Glutamatergic neuron (in vitro differentiated cells): Measurements from ENCODE around the gene LDLRAD3. TPM values are rescaled to one million over a fixed set of nuclear protein-coding genes. Genes with fewer than 3 reads are reported as not detected.
A peak's percentile ranks its signal among the peaks of the same experiment; 100 is the strongest.

Source experiments
- DNase-seq: peaks from one replicate; pipeline ENCODE4 v3.0.0; 2022
- H3K27ac Mint-ChIP-seq: one replicate; pipeline ENCODE4 v1.8.0; 2020; ENCODE audit warnings: mild to moderate bottlenecking, mixed read lengths, inconsistent platforms; ENCODE audit not compliant: unreplicated experiment
- H3K27me3 Mint-ChIP-seq: one replicate; pipeline ENCODE4 v1.8.0; 2020; ENCODE audit warnings: mild to moderate bottlenecking, moderate library complexity, mixed read lengths, inconsistent platforms; ENCODE audit not compliant: unreplicated experiment
- H3K36me3 Mint-ChIP-seq: one replicate; pipeline ENCODE4 v1.8.0; 2020; ENCODE audit warnings: mild to moderate bottlenecking, mixed read lengths, inconsistent platforms; ENCODE audit not compliant: unreplicated experiment
- H3K4me1 Mint-ChIP-seq: one replicate; pipeline ENCODE4 v1.8.0; 2020; ENCODE audit warnings: mild to moderate bottlenecking, low read depth, mixed read lengths, inconsistent platforms; ENCODE audit not compliant: unreplicated experiment
- H3K4me3 Mint-ChIP-seq: one replicate; pipeline ENCODE4 v1.8.0; 2020; ENCODE audit warnings: mild to moderate bottlenecking, mixed read lengths, inconsistent platforms; ENCODE audit not compliant: unreplicated experiment
- H3K9me3 Mint-ChIP-seq: one replicate; pipeline ENCODE4 v1.8.0; 2020; ENCODE audit warnings: mild to moderate bottlenecking, moderate library complexity, mixed read lengths, inconsistent platforms; ENCODE audit not compliant: unreplicated experiment
- CTCF ChIP-seq: fragments of 200-600 bp; sonication (generic); IDR thresholded peaks from one replicate; pipeline ENCODE4 v1.5.0; 2021; ENCODE audit not compliant: partially characterized antibody, unreplicated experiment
- total RNA-seq: library from RNA; stranded (reverse); fragmentation: NEBNext Ultra II Directional; extraction: Animal tissue kit (Norgen Biotek cat#: 25700); gene quantifications from one replicate; pipeline ENCODE4 v1.2.1, GENCODE V29; 2021; ENCODE audit not compliant: unreplicated experiment

The LDLRAD3 gene
- total RNA-seq, 1 donor from 2014 or later, result 59.9 TPM

DNA sequence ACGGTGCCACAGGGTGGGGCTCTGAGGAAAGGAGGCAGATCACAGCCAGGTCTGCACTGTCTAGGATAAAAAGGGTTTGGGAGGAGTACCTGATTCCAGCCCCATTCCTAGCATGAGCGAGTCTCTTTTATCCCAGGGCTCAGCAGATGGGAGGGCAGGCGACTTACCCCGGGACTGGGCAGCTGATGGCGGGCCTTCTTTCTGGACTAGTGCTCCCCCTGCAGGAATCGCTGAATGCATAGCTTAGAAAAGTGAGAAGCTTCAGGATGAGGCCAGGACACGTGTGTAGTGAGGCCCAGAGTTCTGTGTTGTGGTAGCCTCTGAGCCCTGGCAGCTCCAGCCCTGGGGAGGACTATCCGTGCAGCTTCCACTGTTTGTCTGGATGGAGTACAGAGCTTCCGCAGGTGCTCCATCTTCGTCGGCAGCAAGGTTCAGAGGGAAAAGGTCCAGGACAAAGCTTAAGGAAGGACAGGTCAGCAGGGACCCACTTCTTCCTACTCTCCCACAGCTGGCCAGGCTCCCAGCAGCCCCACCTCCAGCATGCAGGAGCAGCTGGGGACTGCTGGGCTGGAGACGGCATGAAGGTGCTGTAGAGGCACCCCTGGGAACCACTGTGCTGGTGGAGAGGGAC, 315.0 kb downstream of the LDLRAD3 start:
- peaks cover 7% of the 10 kb centered on the region for H3K27me3 Mint-ChIP-seq
- no peak overlapping the region for H3K4me3 Mint-ChIP-seq
- H3K4me1 Mint-ChIP-seq, result peaks cover 28% of the 10 kb centered on the region
- no peaks in the 10 kb centered on the region for H3K36me3 Mint-ChIP-seq
- peak overlapping the region; percentile 87 for H3K27ac Mint-ChIP-seq
- TF ChIP-seq CTCF, result peak; percentile 67
- DNase-seq, result peak; percentile 78
- H3K9me3 Mint-ChIP-seq, result peaks cover 12% of the 10 kb centered on the region

- DNase-seq, result no peak
- H3K4me3 Mint-ChIP-seq, result no peak overlapping the region
- peaks cover 34% of the 10 kb centered on the region for H3K4me1 Mint-ChIP-seq
- no peak overlapping the region for H3K27ac Mint-ChIP-seq
- peaks cover 7% of the 10 kb centered on the region for H3K27me3 Mint-ChIP-seq
- peaks cover 17% of the 10 kb centered on the region for H3K9me3 Mint-ChIP-seq
- H3K36me3 Mint-ChIP-seq, result no peaks in the 10 kb centered on the region
- no peak for TF ChIP-seq CTCF
These were observed 317.2 kb downstream of the LDLRAD3 start for GRCh38 chr11:36261094-36261493.

GRCh38 chr11:36264011-36264972, 320.4 kb downstream of the LDLRAD3 start:
- peaks cover 13% of the 10 kb centered on the region for H3K4me1 Mint-ChIP-seq
- H3K27me3 Mint-ChIP-seq, result peaks cover 2% of the 10 kb centered on the region
- no peak overlapping the region for H3K4me3 Mint-ChIP-seq
- H3K9me3 Mint-ChIP-seq, result peaks cover 7% of the 10 kb centered on the region
- no peak for DNase-seq
- TF ChIP-seq CTCF, result no peak
- no peak overlapping the region for H3K27ac Mint-ChIP-seq
- H3K36me3 Mint-ChIP-seq, result no peaks in the 10 kb centered on the region

GRCh38 chr11:36264973-36265344, 321.1 kb downstream of the LDLRAD3 start:
- DNase-seq, result no peak
- Mint-ChIP-seq H3K36me3 (no peaks in the 10 kb centered on the region), H3K4me3 (no peak overlapping the region), H3K4me1 (peaks cover 12% of the 10 kb centered on the region), H3K9me3 (peaks cover 7% of the 10 kb centered on the region), H3K27ac (peak overlapping the region; percentile 1), H3K27me3 (peaks cover 2% of the 10 kb centered on the region)
- no peak for TF ChIP-seq CTCF
